PC-3 (cell line): ENCODE data around the gene CTNNBIP1. TPM values are rescaled to one million over a fixed set of nuclear protein-coding genes. Genes with fewer than 3 reads are reported as not detected.

Source experiments
- ATAC-seq: fragments of 200-7000 bp; cut with Tn5 transposase; 2 replicates; pipeline ENCODE4 v1.9.1; 2020; ENCODE audit warnings: mild to moderate bottlenecking, moderate library complexity
- BruUV-seq: library from RNA; stranded (reverse); fragments of 400-500 nt; replicated peaks from 2 replicates; lab custom pipeline; 2021; lab: Mats Ljungman, UMichigan
- CTCF ChIA-PET: fragments of 300-600 bp; sonication (Branson Sonifier 250); formaldehyde crosslinking; loops from one replicate; lab custom pipeline; 2022; ENCODE audit warnings: antibody characterized with exemption; lab: Charles Lee
- POLR2A ChIA-PET: fragments of 300-600 bp; sonication (Branson Sonifier 250); formaldehyde crosslinking; loops from one replicate; lab custom pipeline; 2022; ENCODE audit warnings: antibody characterized with exemption; ENCODE audit not compliant: unreplicated experiment; lab: Charles Lee
- DNase-seq: peaks from one replicate; pipeline ENCODE4 v3.0.0-alpha.2; 2015
- H2AFZ ChIP-seq: fragments of 300-600 bp; sonication (generic); 2 replicates; pipeline ENCODE4 v1.6.0; 2016; ENCODE audit warnings: antibody characterized with exemption, low read length
- H3F3A ChIP-seq: fragments of 300-600 bp; sonication (generic); one replicate; pipeline ENCODE4 v1.6.0; 2017; ENCODE audit warnings: antibody characterized with exemption, low read length, control low read depth, mild to moderate bottlenecking; ENCODE audit not compliant: unreplicated experiment
- H3K27ac ChIP-seq: fragments of 300-600 bp; sonication (generic); 2 replicates; pipeline ENCODE4 v1.5.1; 2016; ENCODE audit warnings: mild to moderate bottlenecking, low read length
- H3K27me3 ChIP-seq: fragments of 300-600 bp; sonication (generic); 2 replicates; pipeline ENCODE4 v1.6.1; 2016; ENCODE audit warnings: low read length, mixed read lengths
- H3K36me3 ChIP-seq: fragments of 300-600 bp; sonication (generic); 2 replicates; pipeline ENCODE4 v1.6.1; 2016; ENCODE audit warnings: low read depth, mixed run types, low read length, mixed read lengths
- H3K4me1 ChIP-seq: fragments of 300-600 bp; sonication (generic); 2 replicates; pipeline ENCODE4 v1.5.1; 2016; ENCODE audit warnings: low read length; ENCODE audit not compliant: insufficient read depth
- H3K4me2 ChIP-seq: fragments of 300-600 bp; sonication (generic); 2 replicates; pipeline ENCODE4 v1.6.0; 2016; ENCODE audit warnings: low read length
- H3K4me3 ChIP-seq: fragments of 300-600 bp; sonication (generic); 2 replicates; pipeline ENCODE4 v1.5.1; 2016; ENCODE audit warnings: mild to moderate bottlenecking, low read length, mixed read lengths
- H3K79me2 ChIP-seq: fragments of 300-600 bp; sonication (generic); 2 replicates; pipeline ENCODE4 v1.6.1; 2017; ENCODE audit warnings: low read length, mixed read lengths
- H3K9ac ChIP-seq: fragments of 300-600 bp; sonication (generic); 2 replicates; pipeline ENCODE4 v1.6.0; 2016; ENCODE audit warnings: mild to moderate bottlenecking, low read length
- H3K9me2 ChIP-seq: fragments of 300-600 bp; sonication (generic); replicated peaks from 2 replicates; pipeline ENCODE4 v1.6.1; 2016; ENCODE audit warnings: mixed run types, low read length, mixed read lengths
- H3K9me3 ChIP-seq: fragments of 300-600 bp; sonication (generic); 2 replicates; pipeline ENCODE4 v1.6.1; 2016; ENCODE audit warnings: low read length, mixed read lengths
- H4K20me1 ChIP-seq: fragments of 300-600 bp; sonication (generic); 2 replicates; pipeline ENCODE4 v1.6.1; 2016; ENCODE audit warnings: low read length, mixed read lengths
- EZH2 ChIP-seq: fragments of 300-600 bp; sonication (generic); IDR thresholded peaks from one replicate; pipeline ENCODE4 v1.6.1; 2017; ENCODE audit warnings: antibody characterized with exemption, mild to moderate bottlenecking, low read length; ENCODE audit not compliant: unreplicated experiment
- EZH2phosphoT487 ChIP-seq: fragments of 300-600 bp; sonication (generic); IDR thresholded peaks from 2 replicates; pipeline ENCODE4 v1.6.1; 2018; ENCODE audit warnings: mild to moderate bottlenecking, antibody characterized with exemption, low read length, borderline replicate concordance
- intact Hi-C: fragments of 100-400 bp; cut with micrococcal nuclease; formaldehyde crosslinking; loops from 2 replicates; pipeline ENCODE4 v1.9.0; 2023
- total RNA-seq: library from RNA; depleted of rRNA; stranded (reverse); fragments of >200 nt; gene quantifications from 2 replicates; pipeline ENCODE4 v1.2.3, GENCODE V29; 2014
- TF ChIP-seq, protein P1 (sequence below): fragments of 300-600 bp; sonication (generic); conservative IDR thresholded peaks from 2 replicates; pipeline ENCODE4 v1.5.1; 2017; ENCODE audit warnings: antibody characterized with exemption, low read depth, mild to moderate bottlenecking, low read length

Gene CTNNBIP1
- total RNA-seq, 1 experiment from 2014 or later, result 78.1 TPM

DNA sequence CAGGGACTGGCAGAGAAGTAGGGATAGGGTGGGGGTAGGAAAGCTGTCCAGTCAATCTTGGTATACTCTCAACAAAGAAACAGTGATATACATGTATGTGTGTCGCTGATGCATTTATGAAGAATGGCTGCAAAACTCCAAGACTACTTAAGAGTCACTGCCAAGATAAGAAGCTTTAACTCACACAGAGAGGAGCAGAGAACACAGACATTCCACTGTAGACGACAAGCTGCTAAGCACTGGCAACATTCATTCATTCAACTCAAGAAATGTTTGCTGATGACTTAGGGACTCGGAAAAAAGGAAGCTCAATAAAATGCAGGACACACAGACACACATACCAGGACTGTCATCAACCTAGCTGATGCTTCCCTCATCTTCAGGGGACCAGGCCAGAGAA lies 5.5 kb downstream of the CTNNBIP1 start:
- no peaks in the 10 kb centered on the region for H3K27me3 ChIP-seq
- no peak overlapping the region for H3K27ac ChIP-seq
- H3K9ac ChIP-seq, result no peak overlapping the region
- intact Hi-C loops, result no loop called here
- no peak overlapping the region for H2AFZ ChIP-seq
- no peak overlapping the region for H3K4me3 ChIP-seq
- no peak for DNase-seq
- H3K9me3 ChIP-seq, result no peaks in the 10 kb centered on the region
- H3K4me2 ChIP-seq, result no peak overlapping the region
- ChIA-PET POLR2A (no interaction called here), CTCF (interaction anchor here (0.6 kb wide), 1 partner anchor 30 kb away, joined by 3 read pairs; no protein-coding TSS in a partner anchor)
- TF ChIP-seq EZH2phosphoT487 (no peak), EZH2 (no peak)
- TF ChIP-seq, protein P1, sequence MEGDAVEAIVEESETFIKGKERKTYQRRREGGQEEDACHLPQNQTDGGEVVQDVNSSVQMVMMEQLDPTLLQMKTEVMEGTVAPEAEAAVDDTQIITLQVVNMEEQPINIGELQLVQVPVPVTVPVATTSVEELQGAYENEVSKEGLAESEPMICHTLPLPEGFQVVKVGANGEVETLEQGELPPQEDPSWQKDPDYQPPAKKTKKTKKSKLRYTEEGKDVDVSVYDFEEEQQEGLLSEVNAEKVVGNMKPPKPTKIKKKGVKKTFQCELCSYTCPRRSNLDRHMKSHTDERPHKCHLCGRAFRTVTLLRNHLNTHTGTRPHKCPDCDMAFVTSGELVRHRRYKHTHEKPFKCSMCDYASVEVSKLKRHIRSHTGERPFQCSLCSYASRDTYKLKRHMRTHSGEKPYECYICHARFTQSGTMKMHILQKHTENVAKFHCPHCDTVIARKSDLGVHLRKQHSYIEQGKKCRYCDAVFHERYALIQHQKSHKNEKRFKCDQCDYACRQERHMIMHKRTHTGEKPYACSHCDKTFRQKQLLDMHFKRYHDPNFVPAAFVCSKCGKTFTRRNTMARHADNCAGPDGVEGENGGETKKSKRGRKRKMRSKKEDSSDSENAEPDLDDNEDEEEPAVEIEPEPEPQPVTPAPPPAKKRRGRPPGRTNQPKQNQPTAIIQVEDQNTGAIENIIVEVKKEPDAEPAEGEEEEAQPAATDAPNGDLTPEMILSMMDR, result no peak
- no peak for ATAC-seq
- H3K4me1 ChIP-seq, result peaks cover 13% of the 10 kb centered on the region
- no peaks in the 10 kb centered on the region for H3F3A ChIP-seq
- no peaks in the 10 kb centered on the region for H3K9me2 ChIP-seq
- no peaks in the 10 kb centered on the region for H3K36me3 ChIP-seq
- H3K79me2 ChIP-seq, result peaks cover 71% of the 10 kb centered on the region
- H4K20me1 ChIP-seq, result no peaks in the 10 kb centered on the region
- BruUV-seq, result no TSS peak

DNA sequence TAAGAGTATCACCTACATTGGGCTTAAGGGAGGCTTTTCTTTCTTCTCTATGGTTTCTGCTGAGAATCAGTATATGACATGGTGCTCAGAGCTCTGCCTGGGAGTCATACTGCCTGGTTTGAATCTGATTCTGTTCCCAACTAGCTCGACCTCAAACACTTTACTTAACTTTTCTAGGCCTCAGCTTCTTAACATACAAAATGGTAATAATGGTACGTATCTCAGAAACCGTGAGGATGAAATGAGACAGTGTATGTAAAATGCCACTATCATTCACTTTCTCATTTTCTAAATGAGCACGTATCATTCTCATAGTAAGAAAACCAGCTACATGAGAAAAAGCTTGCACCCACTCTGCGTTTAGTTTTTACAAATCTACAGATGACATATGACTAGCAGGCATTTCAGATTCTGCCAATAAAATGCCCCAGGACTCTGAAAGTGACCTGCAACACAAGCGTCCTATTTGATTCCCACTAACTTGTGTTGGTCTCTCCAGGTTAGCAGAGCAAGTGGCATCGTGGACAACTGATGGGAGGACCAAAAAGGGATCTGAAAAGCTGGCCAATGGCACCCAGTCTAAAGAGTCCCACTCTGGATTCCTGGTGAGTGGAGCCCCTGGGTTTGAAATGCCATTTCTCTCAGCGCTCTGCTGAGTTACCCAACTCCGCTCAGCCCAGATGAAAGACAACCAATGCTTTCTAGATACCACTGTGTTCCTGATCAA lies 6.1 kb downstream of the CTNNBIP1 start:
- ATAC-seq (no peak), DNase-seq (no peak)
- intact Hi-C loops, result no loop called here
- Histone ChIP-seq H3K4me3 (no peak overlapping the region), H3K27ac (no peak overlapping the region), H3K79me2 (peaks cover 69% of the 10 kb centered on the region), H3K9me2 (no peaks in the 10 kb centered on the region), H3K9me3 (no peaks in the 10 kb centered on the region), H3F3A (no peaks in the 10 kb centered on the region), H3K4me1 (peaks cover 10% of the 10 kb centered on the region), H2AFZ (no peak overlapping the region), H3K4me2 (no peak overlapping the region), H3K27me3 (no peaks in the 10 kb centered on the region), H4K20me1 (no peaks in the 10 kb centered on the region), H3K36me3 (no peaks in the 10 kb centered on the region), H3K9ac (no peak overlapping the region)
- BruUV-seq, result no TSS peak
- POLR2A ChIA-PET, result no interaction called here
- CTCF ChIA-PET, result interaction anchor here (0.6 kb wide), 1 partner anchor 30 kb away, joined by 3 read pairs; no protein-coding TSS in a partner anchor
- TF ChIP-seq EZH2, result no peak
- TF ChIP-seq, protein P1, result no peak
- no peak for TF ChIP-seq EZH2phosphoT487

DNA sequence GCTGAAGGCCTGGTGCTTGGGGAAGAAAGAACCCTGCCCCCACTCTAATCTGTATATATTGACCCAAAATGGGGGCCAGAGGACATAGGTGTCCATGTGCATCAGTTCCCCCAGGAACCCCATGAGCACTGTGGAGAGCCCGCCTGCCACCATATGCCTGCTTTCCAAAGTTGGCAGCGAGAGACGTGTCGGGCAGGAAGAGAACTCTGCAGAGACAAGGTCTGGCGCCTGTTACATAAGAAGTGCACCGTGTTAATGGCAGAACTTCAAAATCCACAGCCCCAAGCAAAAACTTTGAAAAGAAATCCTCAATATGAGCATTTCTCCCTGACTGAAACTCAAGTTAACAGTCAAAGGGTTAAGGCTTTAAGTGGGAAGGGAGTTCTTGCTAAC lies 8.0 kb downstream of the CTNNBIP1 start:
- CTCF ChIA-PET, result no interaction called here

More for the DNA sequence above, 8.0 kb downstream of the CTNNBIP1 start:
- no peaks in the 10 kb centered on the region for H3K36me3 ChIP-seq
- TF ChIP-seq EZH2phosphoT487 (no peak), EZH2 (no peak)
- TF ChIP-seq, protein P1, result no peak
- peaks cover 60% of the 10 kb centered on the region for H3K79me2 ChIP-seq
- no peaks in the 10 kb centered on the region for H3K9me2 ChIP-seq
- intact Hi-C loops, result no loop called here
- H3K27ac ChIP-seq, result no peak overlapping the region
- H3K27me3 ChIP-seq, result no peaks in the 10 kb centered on the region
- H3K4me2 ChIP-seq, result no peak overlapping the region
- POLR2A ChIA-PET, result no interaction called here
- no peaks in the 10 kb centered on the region for H3K9me3 ChIP-seq
- H3F3A ChIP-seq, result no peaks in the 10 kb centered on the region
- no peak overlapping the region for H2AFZ ChIP-seq
- ATAC-seq (no peak), DNase-seq (no peak)
- BruUV-seq, result no TSS peak
- H4K20me1 ChIP-seq, result no peaks in the 10 kb centered on the region
- no peak overlapping the region for H3K9ac ChIP-seq
- no peak overlapping the region for H3K4me3 ChIP-seq
- peaks cover 12% of the 10 kb centered on the region for H3K4me1 ChIP-seq
